ENCODE data around the gene EPOP.

Gene EPOP

DNA sequence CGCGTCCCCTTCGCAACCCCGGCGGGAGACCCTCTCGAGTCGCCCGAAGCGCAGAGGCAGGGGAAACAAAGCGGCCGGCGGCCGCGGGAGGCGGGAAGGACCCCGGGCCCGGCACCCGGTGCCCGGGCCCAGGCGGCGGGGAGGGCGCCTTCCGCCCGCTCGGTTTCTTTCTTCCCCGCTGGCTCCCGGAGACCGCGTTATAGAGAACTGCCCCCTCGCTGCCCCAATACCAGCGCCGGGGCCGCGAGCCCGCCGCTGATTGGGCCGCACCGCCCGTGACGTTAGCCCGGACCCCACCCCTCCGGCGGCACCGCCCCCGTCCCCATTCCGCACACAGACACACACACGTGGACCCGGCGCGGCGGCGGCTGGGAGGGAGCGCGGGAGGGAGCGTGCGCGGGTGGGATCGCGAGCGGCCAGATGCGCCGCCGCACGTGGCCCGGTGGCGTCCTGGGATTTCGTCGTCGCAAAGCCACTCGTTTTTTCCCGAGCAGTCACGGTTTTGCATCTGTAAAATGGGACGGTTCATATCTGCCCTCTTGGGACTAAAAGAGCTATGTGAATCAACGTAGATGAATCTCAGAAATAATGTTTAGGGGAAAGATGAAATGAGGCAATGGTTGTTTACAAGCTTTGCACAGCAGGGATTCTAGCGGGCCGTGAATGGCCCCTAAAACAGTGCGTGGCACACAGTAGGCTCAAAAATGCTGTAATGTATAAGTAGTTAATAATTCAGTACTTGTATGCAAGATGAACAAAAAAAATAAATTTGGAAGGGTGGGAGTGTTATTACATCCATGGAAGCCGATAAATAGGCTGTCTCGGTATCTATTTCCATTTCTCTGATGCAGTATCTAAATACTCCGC is at the start of gene EPOP:
Gene EPOP (minus strand): TSS at position 209 of the 867 bp plus-strand sequence. CDS start 462 bp downstream, outside the sequence.
- no peak for FAIRE-seq

DNA sequence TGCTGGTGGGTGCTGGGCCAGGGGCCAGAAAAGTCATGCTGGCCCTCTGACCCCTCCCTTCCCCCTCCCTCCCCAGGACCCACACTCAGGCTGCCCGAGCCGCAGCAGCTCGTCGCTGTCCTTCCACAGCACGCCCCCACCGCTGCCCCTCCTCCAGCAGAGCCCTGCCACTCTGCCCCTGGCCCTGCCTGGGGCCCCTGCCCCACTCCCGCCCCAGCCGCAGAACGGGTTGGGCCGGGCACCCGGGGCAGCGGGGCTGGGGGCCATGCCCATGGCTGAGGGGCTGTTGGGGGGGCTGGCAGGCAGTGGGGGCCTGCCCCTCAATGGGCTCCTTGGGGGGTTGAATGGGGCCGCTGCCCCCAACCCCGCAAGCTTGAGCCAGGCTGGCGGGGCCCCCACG is 47.0 kb upstream of the EPOP start:
- no peak for FAIRE-seq

DNA sequence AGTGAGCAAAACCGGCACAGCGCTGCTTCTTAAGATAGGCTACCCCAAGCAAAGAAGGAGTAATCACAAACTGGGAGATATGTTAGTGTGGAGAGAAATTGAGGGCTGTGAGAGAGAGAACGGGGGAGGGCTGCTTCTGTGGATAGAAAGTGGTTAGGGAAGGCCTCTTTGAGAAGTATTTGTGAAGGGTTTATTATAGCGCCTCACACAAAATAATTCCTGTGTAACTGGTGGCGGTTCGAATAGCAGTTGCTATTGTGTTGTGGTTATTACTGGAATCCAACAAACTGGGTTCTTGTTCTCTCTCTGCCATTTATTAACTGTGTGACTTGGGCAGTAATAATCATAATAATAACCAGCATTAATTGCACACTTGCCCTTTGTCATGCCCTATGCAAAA is 46.2 kb upstream of the EPOP start:
- FAIRE-seq = no peak

DNA sequence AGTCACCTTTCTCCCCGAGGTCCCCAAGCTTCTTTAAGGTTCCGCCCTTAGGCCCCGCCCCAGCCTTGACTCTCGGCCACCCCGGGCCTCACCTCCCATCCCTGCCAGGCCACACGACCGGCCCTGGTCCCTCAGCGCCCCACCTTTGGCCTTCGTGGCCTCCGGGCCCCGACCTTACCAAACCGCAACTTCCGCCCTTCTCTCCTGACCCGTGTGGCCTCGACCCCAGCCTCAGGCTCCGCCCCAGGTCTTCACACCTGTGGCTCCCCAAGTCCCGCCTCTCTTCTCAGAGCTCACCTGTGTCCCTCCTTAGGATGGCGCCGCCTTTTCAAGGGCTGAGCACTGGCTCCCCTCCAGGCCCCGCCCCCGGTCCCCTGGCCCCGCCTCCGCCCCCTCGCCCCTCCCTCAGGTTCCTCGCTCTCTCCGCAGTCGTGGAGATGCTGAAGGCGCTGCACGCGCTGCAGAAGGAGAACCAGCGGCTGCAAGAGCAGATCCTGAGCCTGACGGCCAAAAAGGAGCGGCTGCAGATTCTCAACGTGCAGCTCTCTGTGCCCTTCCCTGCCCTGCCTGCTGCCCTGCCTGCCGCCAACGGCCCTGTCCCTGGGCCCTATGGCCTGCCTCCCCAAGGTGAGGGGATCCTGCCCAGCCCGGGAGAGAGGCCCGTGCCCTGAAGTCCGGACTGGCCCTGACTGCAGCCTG is 45.3 kb upstream of the EPOP start:
- no peak for FAIRE-seq

DNA sequence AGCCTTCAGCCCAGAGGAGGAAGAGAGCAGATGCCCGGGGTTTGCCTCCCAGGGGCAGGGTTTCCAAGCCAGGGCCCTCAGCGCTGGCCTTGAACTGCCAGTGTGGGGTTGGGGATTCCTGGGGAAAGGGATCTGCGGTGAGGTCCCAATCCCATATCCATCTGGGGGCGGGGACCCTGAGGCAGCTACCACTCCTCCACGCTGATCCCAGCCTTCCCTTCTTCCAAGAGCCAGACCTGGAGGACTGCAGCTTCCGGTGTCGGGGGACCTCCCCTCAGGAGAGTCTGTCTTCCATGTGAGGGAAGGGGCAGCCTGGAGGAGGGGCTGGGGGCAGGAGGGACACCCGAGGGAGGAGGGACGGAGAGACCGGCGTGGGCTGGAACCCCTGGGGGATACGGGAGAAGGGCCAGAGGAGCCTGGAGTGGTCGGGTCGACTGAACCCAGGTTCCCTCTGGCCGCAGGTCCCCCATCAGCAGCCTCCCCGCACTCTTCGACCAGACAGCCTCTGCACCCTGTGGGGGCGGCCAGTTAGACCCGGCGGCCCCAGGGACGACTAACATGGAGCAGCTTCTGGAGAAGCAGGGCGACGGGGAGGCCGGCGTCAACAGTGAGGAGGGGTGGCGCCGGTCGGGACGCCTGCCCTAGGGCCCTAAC is 44.7 kb upstream of the EPOP start:
- no peak for FAIRE-seq

DNA sequence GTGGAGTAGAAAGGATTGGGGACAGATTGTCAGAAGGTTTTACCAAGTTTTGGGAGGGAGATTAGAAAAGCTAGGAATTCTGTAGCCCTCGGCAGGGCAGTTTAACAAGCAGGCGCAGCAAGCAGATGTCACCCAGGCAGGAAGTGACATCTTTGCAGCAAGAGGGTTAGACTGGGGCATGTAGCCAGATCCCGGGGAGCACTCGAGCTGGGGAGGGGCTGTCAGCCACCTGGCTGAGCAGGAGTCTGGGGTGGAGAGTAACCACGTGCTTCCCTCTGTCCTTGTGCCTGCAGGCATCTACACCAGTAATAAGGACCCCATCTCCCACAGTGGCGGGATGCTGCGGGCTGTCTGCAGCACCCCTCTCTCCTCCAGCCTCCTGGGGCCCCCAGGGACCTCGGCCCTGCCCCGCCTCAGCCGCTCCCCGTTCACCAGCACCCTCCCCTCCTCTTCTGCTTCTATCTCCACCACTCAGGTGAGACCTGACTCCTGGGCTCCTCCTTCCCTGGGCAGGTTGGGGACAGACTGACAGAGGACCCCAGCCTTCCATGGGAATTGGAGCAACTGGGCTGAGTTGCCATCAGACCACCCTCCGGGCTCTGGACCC is 42.5 kb upstream of the EPOP start:
- FAIRE-seq = no peak

DNA sequence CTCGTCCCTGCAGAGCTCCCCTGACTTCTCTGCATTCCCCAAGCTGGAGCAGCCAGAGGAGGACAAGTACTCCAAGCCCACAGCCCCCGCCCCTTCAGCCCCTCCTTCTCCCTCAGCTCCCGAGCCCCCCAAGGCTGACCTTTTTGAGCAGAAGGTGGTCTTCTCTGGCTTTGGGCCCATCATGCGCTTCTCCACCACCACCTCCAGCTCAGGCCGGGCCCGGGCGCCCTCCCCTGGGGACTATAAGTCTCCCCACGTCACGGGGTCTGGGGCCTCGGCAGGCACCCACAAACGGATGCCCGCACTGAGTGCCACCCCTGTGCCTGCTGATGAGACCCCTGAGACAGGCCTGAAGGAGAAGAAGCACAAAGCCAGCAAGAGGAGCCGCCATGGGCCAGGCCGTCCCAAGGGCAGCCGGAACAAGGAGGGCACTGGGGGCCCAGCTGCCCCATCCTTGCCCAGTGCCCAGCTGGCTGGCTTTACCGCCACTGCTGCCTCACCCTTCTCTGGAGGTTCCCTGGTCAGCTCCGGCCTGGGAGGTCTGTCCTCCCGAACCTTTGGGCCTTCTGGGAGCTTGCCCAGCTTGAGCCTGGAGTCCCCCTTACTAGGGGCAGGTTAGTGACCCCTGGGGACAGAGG is 41.7 kb upstream of the EPOP start:
- no peak for FAIRE-seq

DNA sequence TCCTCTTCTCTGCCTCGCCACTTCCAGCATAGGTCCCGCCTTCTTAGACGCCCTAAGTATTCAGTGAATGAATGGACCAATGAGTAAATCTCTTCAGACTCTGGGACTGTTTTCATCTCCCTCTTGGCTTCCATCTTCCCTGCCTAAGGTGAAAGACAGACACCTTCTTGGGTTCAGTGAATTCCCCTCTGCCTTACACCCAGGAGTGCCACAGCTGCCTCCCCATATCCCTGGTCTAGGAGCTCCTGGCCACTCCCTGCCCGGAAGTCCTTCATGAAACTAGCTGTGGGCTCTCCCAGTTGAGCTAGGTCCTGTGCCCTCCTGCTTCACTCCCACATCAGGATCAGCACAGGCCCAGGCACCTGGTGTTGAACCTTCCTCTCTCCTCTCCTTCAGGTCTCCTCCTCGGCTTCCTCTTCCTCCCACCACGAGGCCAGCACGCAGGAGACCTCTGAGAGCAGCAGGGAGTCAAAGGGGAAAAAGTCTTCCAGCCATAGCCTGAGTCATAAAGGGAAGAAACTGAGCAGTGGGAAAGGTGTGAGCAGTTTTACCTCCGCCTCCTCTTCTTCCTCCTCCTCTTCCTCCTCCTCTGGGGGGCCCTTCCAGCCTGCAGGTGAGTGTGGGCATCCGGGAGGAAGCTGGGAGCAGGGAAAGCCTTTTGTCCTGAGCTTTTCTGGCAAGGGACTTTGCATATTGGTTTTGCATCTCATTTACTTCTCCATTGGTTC is 40.6 kb upstream of the EPOP start:
- no peak for FAIRE-seq

DNA sequence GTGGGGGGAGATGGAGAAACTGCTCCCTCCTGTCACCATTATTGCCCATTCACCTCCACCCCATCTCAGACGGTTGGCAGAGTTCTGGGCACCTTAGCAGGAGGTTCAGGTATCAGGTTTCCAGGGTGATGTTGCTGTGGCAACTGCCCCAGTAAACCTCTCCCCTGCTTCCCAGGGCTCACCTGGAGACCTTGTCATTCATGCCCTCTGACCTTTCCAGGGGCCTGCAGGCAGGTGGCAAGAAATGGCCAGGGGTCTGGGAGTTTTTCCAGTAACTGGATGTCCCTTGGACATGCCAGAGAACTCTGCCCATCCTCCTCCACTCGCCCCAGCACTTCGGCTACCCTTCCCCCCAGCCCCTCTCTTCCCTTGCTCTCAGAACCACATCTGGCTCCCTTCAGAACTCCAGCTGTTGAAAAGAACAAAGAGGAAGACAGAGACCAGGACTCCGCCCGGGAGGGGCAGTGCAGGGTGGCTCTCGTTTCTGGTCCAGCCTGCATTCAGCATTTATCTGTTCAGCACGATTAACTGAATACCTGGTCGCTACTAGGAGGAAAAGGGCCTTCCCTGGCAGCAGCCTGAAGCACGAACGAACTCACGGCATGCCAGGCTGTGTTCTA is 38.8 kb upstream of the EPOP start:
- FAIRE-seq = no peak

DNA sequence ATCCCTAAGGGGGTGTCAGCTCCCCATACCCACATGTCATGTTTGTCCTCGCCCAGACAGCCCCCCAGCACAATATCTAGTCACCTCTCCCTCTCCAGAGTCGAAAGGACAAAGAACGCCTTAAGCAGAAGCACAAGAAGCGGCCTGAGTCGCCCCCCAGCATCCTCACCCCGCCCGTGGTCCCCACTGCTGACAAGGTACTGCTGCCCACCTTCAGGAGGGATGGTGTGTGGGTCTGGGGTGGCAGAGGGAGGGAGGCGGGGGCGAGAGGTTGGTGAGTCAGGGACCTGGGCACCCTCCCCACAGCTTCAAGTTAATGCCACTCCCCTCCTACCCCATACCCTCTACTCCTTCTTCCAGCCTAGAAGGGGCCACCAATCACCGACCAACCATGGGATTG is 37.8 kb upstream of the EPOP start:
- FAIRE-seq = no peak

DNA sequence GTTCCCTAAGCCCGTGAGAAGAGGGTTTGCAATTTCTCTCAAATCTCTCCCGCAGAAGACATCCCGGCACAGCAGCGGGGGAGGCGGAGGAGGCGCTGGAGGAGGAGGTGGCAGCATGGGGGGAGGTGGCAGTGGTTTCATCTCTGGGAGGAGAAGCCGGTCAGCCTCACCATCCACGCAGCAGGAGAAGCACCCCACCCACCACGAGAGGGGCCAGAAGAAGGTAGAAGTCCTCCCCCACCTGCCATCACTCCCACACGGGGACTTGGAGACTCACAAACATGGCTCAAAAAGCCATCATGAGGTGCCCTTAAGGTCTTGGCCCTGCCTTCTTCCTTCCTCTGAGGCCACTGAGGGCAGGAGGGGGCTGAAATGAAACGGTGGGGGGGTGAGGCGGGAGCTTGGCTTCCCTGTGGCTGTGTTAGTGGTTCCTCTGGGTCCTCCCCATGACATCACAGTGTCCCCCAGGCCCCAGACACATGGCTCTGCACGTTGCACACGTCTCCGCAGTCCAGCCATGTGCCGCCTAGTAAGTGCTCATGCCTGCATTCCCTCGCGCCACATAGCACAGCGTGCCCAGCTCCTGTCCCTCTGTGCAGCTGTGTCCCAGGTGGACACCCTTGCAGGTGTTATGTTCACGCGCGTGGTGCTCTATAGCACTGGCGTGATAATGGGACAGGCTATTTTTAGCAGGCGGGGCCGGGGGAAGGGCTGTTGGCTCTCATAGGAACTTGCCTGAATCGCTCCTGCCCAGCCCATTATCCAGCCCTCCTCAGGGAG is 37.2 kb upstream of the EPOP start:
- no peak for FAIRE-seq

DNA sequence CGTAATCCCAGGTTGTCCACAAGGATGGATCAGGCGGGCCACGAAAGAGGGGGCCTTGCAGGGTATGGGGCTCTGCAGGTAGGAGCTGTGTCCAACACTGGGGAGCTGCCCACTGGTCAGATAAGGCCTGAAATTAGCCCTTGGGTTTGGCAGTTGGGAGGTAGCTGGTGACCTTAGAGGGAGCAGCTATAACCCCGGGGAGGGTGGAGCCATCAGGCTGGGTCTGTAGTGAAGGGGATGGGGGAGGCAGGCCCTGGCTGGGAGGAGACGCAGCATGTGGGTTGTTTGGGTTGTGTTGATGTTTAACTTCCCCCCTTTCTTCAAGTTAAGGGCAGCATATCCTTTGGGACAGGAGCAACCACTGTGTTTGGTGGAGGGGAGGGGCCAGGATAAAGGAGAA is 36.2 kb upstream of the EPOP start:
- no peak for FAIRE-seq

DNA sequence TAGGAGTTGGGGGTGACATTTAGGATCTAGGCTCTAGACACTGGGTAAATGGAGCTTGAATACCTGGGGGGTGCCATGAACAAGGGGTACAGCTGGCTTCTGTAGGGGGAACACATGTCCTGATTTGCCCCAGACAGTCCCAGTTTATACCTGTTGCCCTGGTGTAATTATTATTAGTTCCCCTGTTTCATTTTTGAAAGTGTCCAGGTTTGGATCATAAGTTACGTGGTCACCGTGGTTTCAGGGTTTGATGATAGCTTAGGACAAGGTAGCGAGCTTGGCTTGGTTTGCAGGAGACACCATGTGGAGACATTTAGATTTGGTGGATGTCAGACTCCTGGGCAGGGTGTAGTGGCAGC is 35.8 kb upstream of the EPOP start:
- no peak for FAIRE-seq

DNA sequence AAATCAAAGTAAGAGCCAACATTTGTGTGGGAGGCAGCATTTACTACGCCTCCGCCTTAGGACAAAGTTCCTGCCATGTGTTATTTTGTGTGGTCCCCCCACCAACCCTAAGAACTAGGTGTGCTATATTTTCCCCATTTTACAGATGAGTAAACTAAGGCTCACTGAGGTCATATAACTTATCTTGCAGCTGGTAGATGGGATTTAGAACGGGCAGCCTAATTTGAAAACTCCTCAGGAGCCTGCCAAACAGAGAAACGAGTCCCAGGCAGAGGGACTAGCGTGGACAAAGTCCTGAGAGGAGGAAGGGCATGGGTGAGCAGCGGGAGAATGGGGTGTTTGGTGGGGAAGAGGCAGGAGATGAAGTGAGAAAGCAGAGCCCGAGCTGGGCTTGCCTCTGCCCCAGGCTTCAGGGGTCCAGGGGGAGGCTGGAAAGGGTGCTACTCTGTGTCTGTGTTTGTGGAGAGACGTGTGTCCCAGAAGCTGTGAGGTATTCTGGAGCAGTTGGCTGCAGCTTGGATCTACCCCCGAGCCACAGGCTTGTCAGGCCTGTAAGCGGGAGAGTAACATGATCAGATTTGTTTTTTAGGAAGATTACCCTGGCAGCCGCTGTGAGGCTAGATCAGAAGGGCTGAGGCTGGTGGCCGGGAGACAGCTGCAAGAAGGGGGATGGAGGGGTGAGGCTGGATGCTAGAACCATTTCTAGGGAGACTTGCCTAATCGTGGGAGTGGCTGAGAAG is 35.3 kb upstream of the EPOP start:
- no peak for FAIRE-seq

DNA sequence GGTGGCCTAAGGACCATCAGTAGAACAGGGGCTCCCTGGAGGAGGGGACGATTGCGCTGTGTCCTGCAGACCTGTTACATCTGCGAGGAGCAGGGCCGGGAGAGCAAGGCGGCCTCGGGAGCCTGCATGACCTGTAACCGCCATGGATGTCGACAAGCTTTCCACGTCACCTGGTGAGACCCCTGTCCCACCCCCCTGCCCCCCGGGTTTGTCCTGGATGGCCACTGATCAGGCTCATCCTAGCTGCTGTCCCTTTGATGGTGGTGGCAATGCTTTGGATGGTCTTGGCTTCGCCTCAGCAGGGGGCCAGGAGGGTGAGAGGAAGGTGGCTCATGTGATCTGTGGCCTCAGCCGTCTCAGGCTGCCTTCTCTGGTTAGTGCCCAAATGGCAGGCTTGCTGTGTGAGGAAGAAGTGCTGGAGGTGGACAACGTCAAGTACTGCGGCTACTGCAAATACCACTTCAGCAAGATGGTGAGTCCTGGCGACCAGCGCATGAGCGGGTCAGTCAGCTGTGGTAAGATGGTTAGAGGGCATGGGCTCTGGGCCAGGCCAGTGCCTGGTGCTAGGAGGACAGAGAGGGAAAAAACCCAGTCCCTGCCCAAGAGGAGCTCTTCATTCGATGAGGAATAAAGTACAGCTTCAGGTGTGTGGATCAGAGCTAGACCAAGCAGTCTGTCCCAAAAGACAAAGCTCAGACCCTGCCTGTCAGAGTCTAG is 34.5 kb upstream of the EPOP start:
- FAIRE-seq = no peak

DNA sequence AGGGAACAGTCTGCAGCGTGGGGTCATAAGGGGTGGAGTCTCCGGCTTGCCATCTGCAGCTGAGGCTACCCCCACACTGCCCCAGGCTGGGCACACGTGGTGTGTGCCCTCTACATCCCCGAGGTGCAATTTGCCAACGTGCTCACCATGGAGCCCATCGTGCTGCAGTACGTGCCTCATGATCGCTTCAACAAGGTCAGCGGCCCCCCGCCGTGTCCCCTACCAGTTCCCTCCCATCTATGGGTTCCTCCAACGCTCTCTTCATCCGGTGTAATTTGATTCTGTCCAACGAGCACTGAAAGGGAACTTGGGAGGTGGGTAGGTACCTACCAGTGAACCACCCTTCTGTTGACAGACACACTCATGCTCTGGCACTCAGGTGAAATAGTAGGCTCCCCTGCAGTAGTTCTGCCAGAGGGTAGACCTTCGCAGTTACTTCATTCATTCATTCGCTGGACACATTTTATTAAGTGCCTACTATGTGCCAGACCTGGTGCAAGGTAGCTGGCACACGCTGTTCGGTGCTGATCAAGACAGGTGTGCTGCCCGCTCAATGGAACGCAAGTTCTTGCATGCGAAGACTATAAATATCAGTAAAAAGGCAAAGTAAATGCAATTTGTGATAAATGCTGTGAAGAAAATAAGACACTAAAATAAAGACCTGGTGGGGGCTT is 33.1 kb upstream of the EPOP start:
- FAIRE-seq = no peak

DNA sequence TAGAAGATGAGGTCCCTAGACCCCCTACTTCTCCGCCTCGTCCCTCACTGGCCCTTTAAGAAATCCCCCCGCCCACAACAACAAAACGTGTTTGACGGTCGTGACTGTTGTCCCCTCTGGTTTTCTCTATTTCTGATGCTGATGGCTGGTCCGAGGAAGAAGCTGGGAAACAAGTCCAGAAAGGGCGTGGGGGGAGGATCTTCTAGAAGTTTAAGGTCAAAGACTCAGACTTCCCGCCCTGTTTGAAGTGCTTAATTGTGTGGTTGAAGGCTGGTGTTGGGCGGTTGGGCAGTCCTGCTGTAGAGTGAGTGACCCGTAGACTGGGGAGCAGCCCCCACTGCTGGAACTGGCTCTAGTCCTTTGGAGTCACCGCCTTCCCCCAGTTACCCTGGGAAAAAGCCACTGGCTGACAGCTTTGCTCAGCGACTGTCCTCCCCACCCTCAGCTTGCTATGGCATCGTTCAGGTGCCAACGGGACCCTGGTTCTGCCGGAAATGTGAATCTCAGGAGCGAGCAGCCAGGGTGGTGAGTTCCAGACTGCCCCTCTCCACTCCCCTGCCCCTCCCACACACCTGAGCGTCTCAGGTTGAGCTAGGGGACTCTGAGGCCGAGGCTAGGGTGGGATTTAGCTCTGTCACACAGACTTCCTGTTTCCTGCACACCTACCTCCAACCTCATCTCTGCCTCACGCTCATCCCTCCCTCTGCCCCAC is 31.9 kb upstream of the EPOP start:
- FAIRE-seq = no peak

DNA sequence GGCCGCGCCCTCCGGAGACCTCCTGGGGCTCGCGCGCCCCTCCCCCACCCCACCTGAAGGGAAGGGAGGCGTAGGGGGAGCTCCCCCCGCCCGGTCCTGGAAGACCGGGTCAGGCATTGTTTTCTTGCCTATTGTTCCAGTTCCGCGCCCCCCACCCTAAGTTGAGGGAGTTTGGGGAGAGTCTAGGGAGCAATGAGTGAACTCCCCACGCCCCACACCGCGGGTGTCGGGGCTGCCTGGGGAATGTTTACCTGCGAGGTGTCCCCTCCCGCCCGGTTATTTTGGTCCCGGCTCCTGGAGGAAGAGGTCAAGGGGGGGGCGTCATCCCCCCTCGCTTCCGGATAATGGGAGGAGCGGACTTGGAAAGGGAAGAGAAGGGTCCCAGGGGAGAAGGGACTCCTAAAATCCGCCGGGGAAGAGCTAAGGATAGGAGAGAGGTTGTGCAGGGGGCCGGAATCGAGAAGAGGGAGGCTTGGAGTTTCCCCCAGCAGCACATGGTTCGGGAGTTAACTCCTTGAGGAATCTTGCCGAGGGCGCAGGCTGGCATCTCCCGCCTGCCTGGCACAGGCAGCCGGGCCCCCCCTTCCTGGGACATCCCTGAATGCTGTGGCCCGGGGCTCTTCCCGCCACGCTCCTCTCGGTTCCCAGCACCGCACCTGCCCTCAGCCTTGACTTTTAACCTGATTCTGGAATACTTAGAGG is 31.2 kb upstream of the EPOP start:
- FAIRE-seq = no peak
